H1 (cell line): ENCODE results near the gene SMPX. TPM values are rescaled to one million over a fixed set of nuclear protein-coding genes. Genes with fewer than 3 reads are reported as not detected.

Experiments
- CTCF ChIA-PET: fragments of 300-600 bp; sonication (Branson Sonifier 250); formaldehyde crosslinking; loops from one replicate; lab custom pipeline; 2021; ENCODE audit not compliant: partially characterized antibody; lab: Charles Lee
- POLR2A ChIA-PET: fragments of 300-600 bp; sonication (Branson Sonifier 250); formaldehyde crosslinking; loops from one replicate; lab custom pipeline; 2021; ENCODE audit warnings: inconsistent platforms; ENCODE audit not compliant: partially characterized antibody; lab: Charles Lee
- DNase-seq, 2 experiments: peaks; one replicate each; pipeline versions ENCODE4 v3.0.0 to v3.0.0-alpha.2; 2010 to 2022; ENCODE audit warnings: low spot score in 2 of 2, low read depth in 1 of 2, mixed read lengths in 1 of 2
- FAIRE-seq: peaks from 2 replicates; lab custom pipeline; 2011; peaks lifted over from hg19 to GRCh38; lab: Jason Lieb, UNC
- H2AFZ ChIP-seq: 2 replicates; pipeline ENCODE4 v1.8.1; 2012; ENCODE audit warnings: low read length, inconsistent platforms
- H2AK5ac ChIP-seq: 2 replicates; pipeline ENCODE4 v1.6.1; 2013; ENCODE audit warnings: low read depth, low read length
- H2BK120ac ChIP-seq: replicated peaks from 2 replicates; pipeline ENCODE3; 2013; ENCODE audit warnings: low read depth, low read length, inconsistent platforms
- H2BK12ac ChIP-seq: 2 replicates; pipeline ENCODE4 v1.6.1; 2013; ENCODE audit warnings: low read depth, low read length
- H2BK15ac ChIP-seq: 2 replicates; pipeline ENCODE4 v1.6.1; 2013; ENCODE audit warnings: low read length
- H2BK20ac ChIP-seq: 2 replicates; pipeline ENCODE4 v1.6.1; 2013; ENCODE audit warnings: low read length
- H2BK5ac ChIP-seq: 2 replicates; pipeline ENCODE4 v1.6.1; 2013; ENCODE audit warnings: low read depth, low read length
- H3K14ac ChIP-seq: 2 replicates; pipeline ENCODE4 v1.6.1; 2013; ENCODE audit warnings: inconsistent platforms; ENCODE audit not compliant: insufficient read length
- H3K18ac ChIP-seq: 2 replicates; pipeline ENCODE4 v1.6.1; 2013; ENCODE audit warnings: low read length; ENCODE audit errors: extremely low read depth
- H3K23ac ChIP-seq: 2 replicates; pipeline ENCODE4 v1.6.1; 2013; ENCODE audit warnings: inconsistent platforms; ENCODE audit not compliant: insufficient read length
- H3K23me2 ChIP-seq: 2 replicates; pipeline ENCODE4 v1.6.1; 2013; ENCODE audit warnings: low read depth, low read length
- H3K27ac ChIP-seq: 2 replicates; pipeline ENCODE4 v1.6.1; 2011; ENCODE audit warnings: low read depth, low read length, inconsistent platforms
- H3K27me3 ChIP-seq, 4 experiments: replicated peaks in 1 of 4; 1 replicate in 1 of 4; 2 replicates in 3 of 4; pipeline versions ENCODE4 v1.6.1 to v1.8.1; 2011 to 2013; ENCODE audit warnings: low read length in 3 of 4, mild to moderate bottlenecking in 3 of 4, inconsistent platforms in 2 of 4, mixed read lengths in 2 of 4, moderate library complexity in 1 of 4; ENCODE audit not compliant: control insufficient read depth in 3 of 4, insufficient read depth in 3 of 4; ENCODE audit errors: extremely low read depth in 1 of 4
- H3K36me3 ChIP-seq, 4 experiments: 2 replicates each; pipeline versions ENCODE4 v1.6.1 to v1.8.1; 2011 to 2013; ENCODE audit warnings: mild to moderate bottlenecking in 4 of 4, low read length in 3 of 4, moderate library complexity in 2 of 4, control low read depth in 1 of 4, inconsistent platforms in 1 of 4; ENCODE audit not compliant: insufficient read depth in 4 of 4, control insufficient read depth in 2 of 4
- H3K4ac ChIP-seq: replicated peaks from 2 replicates; pipeline ENCODE3; 2013; ENCODE audit warnings: low read length, low read depth, mixed read lengths, inconsistent platforms; ENCODE audit not compliant: insufficient read length
- H3K4me1 ChIP-seq, 4 experiments: replicated peaks in 1 of 4; 1 replicate in 1 of 4; 2 replicates in 3 of 4; pipeline versions ENCODE4 v1.6.1 to v1.8.1; 2011 to 2013; ENCODE audit warnings: low read length in 3 of 4, inconsistent platforms in 2 of 4, mixed read lengths in 1 of 4; ENCODE audit not compliant: insufficient read depth in 4 of 4, control insufficient read depth in 3 of 4
- H3K4me2 ChIP-seq, 2 experiments: 2 replicates each; pipeline versions ENCODE4 v1.6.1 to v1.8.1; 2011 to 2013; ENCODE audit warnings: low read depth in 2 of 2, low read length in 2 of 2, control low read depth in 1 of 2, inconsistent platforms in 1 of 2, mild to moderate bottlenecking in 1 of 2; ENCODE audit not compliant: insufficient read depth in 1 of 2
- H3K4me3 ChIP-seq, 4 experiments: fragments of 200-600, 300-600 bp in 1 of 4; sonication (generic), shearing (Covaris generic), sonication (Bioruptor Twin) in 1 of 4; 2 replicates each; pipeline versions ENCODE4 v1.5.1 to v1.8.1; 2011 to 2016; ENCODE audit warnings: low read length in 4 of 4, low read depth in 3 of 4, control low read depth in 2 of 4, inconsistent platforms in 2 of 4, mild to moderate bottlenecking in 2 of 4, mixed read lengths in 1 of 4, moderate library complexity in 1 of 4; ENCODE audit not compliant: insufficient read depth in 2 of 4; ENCODE audit errors: extremely low read depth in 1 of 4
- H3K56ac ChIP-seq: replicated peaks from 2 replicates; pipeline ENCODE3; 2013; ENCODE audit warnings: low read depth, mild to moderate bottlenecking, mixed read lengths, low read length, inconsistent platforms; ENCODE audit not compliant: insufficient read length
- H3K79me1 ChIP-seq: 2 replicates; pipeline ENCODE4 v1.6.1; 2013; ENCODE audit warnings: low read depth, low read length, control low read depth
- H3K79me2 ChIP-seq, 2 experiments: 2 replicates each; pipeline versions ENCODE4 v1.6.1 to v1.8.1; 2012 to 2013; ENCODE audit warnings: low read length in 2 of 2, mild to moderate bottlenecking in 2 of 2, inconsistent platforms in 1 of 2; ENCODE audit not compliant: insufficient read depth in 2 of 2, control insufficient read depth in 1 of 2
- H3K9ac ChIP-seq, 4 experiments: replicated peaks in 1 of 4; 1 replicate in 1 of 4; 2 replicates in 3 of 4; pipeline versions ENCODE4 v1.6.1 to v1.8.1; 2011 to 2013; ENCODE audit warnings: low read depth in 3 of 4, low read length in 3 of 4, control low read depth in 2 of 4, mild to moderate bottlenecking in 2 of 4, moderate library complexity in 2 of 4, inconsistent platforms in 1 of 4; ENCODE audit errors: extremely low read depth in 1 of 4
- H3K9me3 ChIP-seq, 2 experiments: 2 replicates each; pipeline versions ENCODE4 v1.6.1 to v1.8.1; 2012 to 2013; ENCODE audit warnings: mild to moderate bottlenecking in 2 of 2, moderate library complexity in 2 of 2, control low read depth in 1 of 2, inconsistent platforms in 1 of 2, low read depth in 1 of 2, low read length in 1 of 2, mixed read lengths in 1 of 2; ENCODE audit not compliant: insufficient read depth in 2 of 2
- H4K20me1 ChIP-seq, 2 experiments: replicated peaks in 1 of 2; 2 replicates each; pipeline versions ENCODE3 to v1.8.1; 2011 to 2013; ENCODE audit warnings: inconsistent platforms in 2 of 2, low read length in 2 of 2, mild to moderate bottlenecking in 1 of 2; ENCODE audit not compliant: insufficient read depth in 2 of 2, control insufficient read depth in 1 of 2
- H4K5ac ChIP-seq: 2 replicates; pipeline ENCODE4 v1.6.1; 2013; ENCODE audit warnings: low read length, low read depth, mixed read lengths, inconsistent platforms; ENCODE audit not compliant: insufficient read length
- H4K8ac ChIP-seq: 2 replicates; pipeline ENCODE4 v1.8.0; 2013; ENCODE audit warnings: mild to moderate bottlenecking, moderate library complexity, low read length, inconsistent platforms; ENCODE audit not compliant: insufficient read depth; ENCODE audit errors: extremely low read depth
- H4K91ac ChIP-seq: replicated peaks from 2 replicates; pipeline ENCODE3; 2013; ENCODE audit warnings: low read length, mixed read lengths, inconsistent platforms; ENCODE audit not compliant: insufficient read length
- CTBP2 ChIP-seq: IDR thresholded peaks from 2 replicates; pipeline ENCODE4 v1.7.0; 2011; ENCODE audit warnings: borderline replicate concordance, mild to moderate bottlenecking, moderate library complexity, mixed read lengths, low read length; ENCODE audit not compliant: insufficient read depth, insufficient read length
- HDAC2 ChIP-seq, 2 experiments: fragments of 300-600 bp in 1 of 2; sonication (generic) in 1 of 2; IDR thresholded peaks; 2 replicates each; pipeline ENCODE4 v1.6.1; 2011 to 2012; ENCODE audit warnings: low read depth in 2 of 2, low read length in 2 of 2, mild to moderate bottlenecking in 2 of 2, moderate library complexity in 2 of 2, borderline replicate concordance in 1 of 2, inconsistent platforms in 1 of 2
- JUN ChIP-seq: IDR thresholded peaks from 2 replicates; pipeline ENCODE4 v1.6.1; 2011; ENCODE audit warnings: low read depth, mild to moderate bottlenecking, improper control_type of control experiment, low read length
- RAD21 ChIP-seq, 2 experiments: IDR thresholded peaks in 1 of 2; conservative IDR thresholded peaks in 1 of 2; 2 replicates each; pipeline ENCODE4 v1.6.1; 2011; ENCODE audit warnings: low read depth in 2 of 2, low read length in 2 of 2, improper control_type of control experiment in 1 of 2, inconsistent platforms in 1 of 2, mild to moderate bottlenecking in 1 of 2, moderate library complexity in 1 of 2
- TEAD4 ChIP-seq: IDR thresholded peaks from 2 replicates; pipeline ENCODE4 v1.6.1; 2012; ENCODE audit warnings: low read depth, low read length, inconsistent platforms, mixed read lengths
- ZNF274 ChIP-seq: IDR thresholded peaks from 2 replicates; pipeline ENCODE4 v1.7.0; 2012; ENCODE audit warnings: low read length, borderline replicate concordance; ENCODE audit errors: extremely low read depth
- polyA plus RNA-seq, 7 experiments: library from polyadenylated mRNA; depleted of rRNA in 3 of 7; stranded (reverse) in 5 of 7; unstranded in 2 of 7; fragments of >200 nt in 5 of 7; fragments of 200-250 nt in 2 of 7; gene quantifications; 1 replicate in 5 of 7; 2 replicates in 1 of 7; 4 replicates in 1 of 7; pipeline versions ENCODE4 v1.2.1 to v1.2.3, GENCODE V29; 2011 to 2013; ENCODE audit warnings: missing spikeins in 2 of 7, mixed read lengths in 2 of 7
- total RNA-seq: library from RNA; stranded (reverse); fragmentation: NEBNext Ultra II Directional; extraction: Animal tissue kit (Norgen Biotek cat#: 25700); gene quantifications from 2 replicates; pipeline ENCODE4 v1.2.1, GENCODE V29; 2021
- TF ChIP-seq, protein P1 (sequence below), 3 experiments: IDR thresholded peaks; 1 replicate in 2 of 3; 2 replicates in 1 of 3; pipeline versions ENCODE4 v1.5.1 to v1.6.1; 2011; ENCODE audit warnings: low read length in 3 of 3, mild to moderate bottlenecking in 3 of 3, inconsistent platforms in 2 of 3, low read depth in 1 of 3, moderate library complexity in 1 of 3; ENCODE audit not compliant: insufficient read depth in 1 of 3; ENCODE audit errors: control extremely low read depth in 1 of 3

Gene SMPX
- total and polyA plus RNA-seq, 2 of the 8 experiments (the other 6 are each of a cell fraction or from before 2014, with no cell fraction given) = not detected

DNA sequence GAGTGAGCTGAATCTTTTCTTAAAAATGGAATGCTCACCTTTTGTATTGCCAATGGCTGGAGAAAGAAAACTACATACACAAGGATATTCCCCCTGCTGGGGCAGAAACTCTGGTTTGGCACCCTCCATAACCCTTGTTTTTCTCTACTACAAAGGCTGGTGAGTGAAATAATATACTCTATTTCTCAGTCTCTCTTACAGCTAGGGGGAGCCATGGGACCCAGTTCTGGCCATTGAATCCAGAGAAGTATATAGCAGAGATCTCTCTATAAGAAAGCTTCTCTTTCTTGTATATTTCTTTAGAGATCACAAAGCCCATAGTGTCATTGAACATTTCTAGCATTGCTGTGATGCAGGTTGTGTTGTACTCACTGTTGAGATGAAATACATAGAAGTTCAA is 49.8 kb downstream of the SMPX start:
- H3K4me1 ChIP-seq = no peaks in the 10 kb centered on the region
- FAIRE-seq = no peak
- H3K23me2 ChIP-seq = no peaks in the 10 kb centered on the region
- TF ChIP-seq, protein P1, sequence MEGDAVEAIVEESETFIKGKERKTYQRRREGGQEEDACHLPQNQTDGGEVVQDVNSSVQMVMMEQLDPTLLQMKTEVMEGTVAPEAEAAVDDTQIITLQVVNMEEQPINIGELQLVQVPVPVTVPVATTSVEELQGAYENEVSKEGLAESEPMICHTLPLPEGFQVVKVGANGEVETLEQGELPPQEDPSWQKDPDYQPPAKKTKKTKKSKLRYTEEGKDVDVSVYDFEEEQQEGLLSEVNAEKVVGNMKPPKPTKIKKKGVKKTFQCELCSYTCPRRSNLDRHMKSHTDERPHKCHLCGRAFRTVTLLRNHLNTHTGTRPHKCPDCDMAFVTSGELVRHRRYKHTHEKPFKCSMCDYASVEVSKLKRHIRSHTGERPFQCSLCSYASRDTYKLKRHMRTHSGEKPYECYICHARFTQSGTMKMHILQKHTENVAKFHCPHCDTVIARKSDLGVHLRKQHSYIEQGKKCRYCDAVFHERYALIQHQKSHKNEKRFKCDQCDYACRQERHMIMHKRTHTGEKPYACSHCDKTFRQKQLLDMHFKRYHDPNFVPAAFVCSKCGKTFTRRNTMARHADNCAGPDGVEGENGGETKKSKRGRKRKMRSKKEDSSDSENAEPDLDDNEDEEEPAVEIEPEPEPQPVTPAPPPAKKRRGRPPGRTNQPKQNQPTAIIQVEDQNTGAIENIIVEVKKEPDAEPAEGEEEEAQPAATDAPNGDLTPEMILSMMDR (IDR thresholded peaks at IDR 0.05; ENCODE audit: control extremely low read depth in 1 of 3, insufficient read depth in 1 of 3, low read depth in 1 of 3, low read length in 3 of 3) = peak in 2 of 3 experiments; percentile 10 to 29; a peak in 2 of 4 replicates
- TF ChIP-seq TEAD4 = no peak
- TF ChIP-seq HDAC2 (IDR thresholded peaks at IDR 0.05; ENCODE audit: borderline replicate concordance in 1 of 2, low read depth in 2 of 2, low read length in 2 of 2) = no peak
- TF ChIP-seq ZNF274 = no peak
- TF ChIP-seq JUN = no peak
- peak; percentile 30 to 51 for TF ChIP-seq RAD21 (IDR thresholded peaks at IDR 0.05 in 1 of 2, conservative IDR thresholded peaks at IDR 0.05 in 1 of 2; ENCODE audit: low read depth in 2 of 2, low read length in 2 of 2)
- no peak for TF ChIP-seq CTBP2
- H2BK5ac ChIP-seq = no peak overlapping the region
- H3K14ac ChIP-seq = no peak overlapping the region
- no peak overlapping the region for H3K18ac ChIP-seq
- no peak overlapping the region for H3K9ac ChIP-seq
- H4K91ac ChIP-seq = no peak overlapping the region
- H3K4me2 ChIP-seq = no peak overlapping the region
- no peak overlapping the region for H4K5ac ChIP-seq
- H2AK5ac ChIP-seq = no peak overlapping the region
- H3K79me1 ChIP-seq = no peaks in the 10 kb centered on the region
- no peaks in the 10 kb centered on the region for H3K9me3 ChIP-seq
- no peak overlapping the region for H3K23ac ChIP-seq
- no peak overlapping the region for H3K4me3 ChIP-seq
- H3K79me2 ChIP-seq = no peaks in the 10 kb centered on the region
- H3K4ac ChIP-seq = no peak overlapping the region
- CTCF ChIA-PET = interaction anchor here (0.6 to 2.3 kb wide), 9 partner anchors 8 to 1268 kb away, joined by 3 to 16 read pairs (median 4); no protein-coding TSS in a partner anchor
- DNase-seq = no peak
- H2BK120ac ChIP-seq = no peak overlapping the region
- no peak overlapping the region for H2AFZ ChIP-seq
- H3K56ac ChIP-seq = no peak overlapping the region
- H4K20me1 ChIP-seq = no peaks in the 10 kb centered on the region
- no peaks in the 10 kb centered on the region for H3K27me3 ChIP-seq
- no peak overlapping the region for H2BK15ac ChIP-seq
- POLR2A ChIA-PET = no interaction called here
- H4K8ac ChIP-seq = no peak overlapping the region
- H2BK12ac ChIP-seq = no peak overlapping the region
- no peak overlapping the region for H3K27ac ChIP-seq
- H2BK20ac ChIP-seq = no peak overlapping the region
- H3K36me3 ChIP-seq = no peaks in the 10 kb centered on the region
